Stimulated activated CD8-positive, alpha-beta memory T cell treated with anti-CD3 and anti-CD28 coated beads, Interleukin-7, amount 100 ng/mL, for 1 hour (primary cell): ENCODE measurements around the gene SOS2.

Experiments used
- DNase-seq, 2 donors: peaks; one replicate each; pipeline ENCODE4 v3.0.0-alpha.2; 2020; ENCODE audit warnings: low read depth in 2 of 2

SOS2 gene

GRCh38 chr14:50231475-50232275 lies at the start of gene SOS2:
Gene SOS2, minus strand, starts transcription at chr14:50231578. Its CDS starts 295 bp downstream, at chr14:50231283.
- DNase-seq, result peak; percentile 50 to 57

- DNase-seq, result no peak
These were observed 41.1 kb upstream of the SOS2 start for GRCh38 chr14:50272498-50272897.

GRCh38 chr14:50270932-50271331 lies 39.6 kb upstream of the SOS2 start:
- DNase-seq, result no peak

GRCh38 chr14:50265029-50265428 lies 33.7 kb upstream of the SOS2 start:
- DNase-seq, result no peak

- DNase-seq, result no peak
These were observed 31.9 kb upstream of the SOS2 start for GRCh38 chr14:50263321-50263720.

- DNase-seq, result no peak
These were observed 31.5 kb upstream of the SOS2 start for GRCh38 chr14:50262865-50263264.

GRCh38 chr14:50260511-50260910 lies 29.1 kb upstream of the SOS2 start:
- no peak for DNase-seq

- DNase-seq, result no peak
These were observed 28.7 kb upstream of the SOS2 start for GRCh38 chr14:50260072-50260471.

GRCh38 chr14:50257732-50258131 lies 26.4 kb upstream of the SOS2 start:
- no peak for DNase-seq

GRCh38 chr14:50254248-50254647 lies 22.9 kb upstream of the SOS2 start:
- DNase-seq, result no peak

GRCh38 chr14:50249136-50249775 lies 17.9 kb upstream of the SOS2 start:
- DNase-seq, result no peak

GRCh38 chr14:50247245-50247644 lies 15.9 kb upstream of the SOS2 start:
- no peak for DNase-seq

- DNase-seq, result no peak
These were observed 11.4 kb upstream of the SOS2 start for GRCh38 chr14:50242566-50243310.

- DNase-seq, result no peak
These were observed 10.7 kb upstream of the SOS2 start for GRCh38 chr14:50242096-50242495.

- DNase-seq, result no peak
These were observed 6.0 kb upstream of the SOS2 start for GRCh38 chr14:50237427-50237826.

GRCh38 chr14:50233951-50234250 lies 2.5 kb upstream of the SOS2 start:
- no peak for DNase-seq

- no peak for DNase-seq
These were observed 2.0 kb upstream of the SOS2 start for GRCh38 chr14:50233166-50233950.

- no peak for DNase-seq
These were observed 881 bp upstream of the SOS2 start for GRCh38 chr14:50232276-50232642.

GRCh38 chr14:50230701-50231474 lies 490 bp downstream of the SOS2 start:
- no peak for DNase-seq

GRCh38 chr14:50230401-50230700 lies 1.0 kb downstream of the SOS2 start:
- no peak for DNase-seq

- no peak for DNase-seq
These were observed 1.7 kb downstream of the SOS2 start for GRCh38 chr14:50229681-50230080.

GRCh38 chr14:50228313-50228712 lies 3.1 kb downstream of the SOS2 start:
- no peak for DNase-seq
